NOMO-1 (cell line): ENCODE results near the gene FAM234B.
"Not testable (repeated sequence)": the region's sequence is repeated elsewhere in the genome, so short reads cannot be mapped to it uniquely, and the experiment has no call there.

ENCODE experiments used
- DNase-seq, 2 experiments: peaks; one replicate each; lab custom pipeline; 2025; ENCODE audit not compliant: unreplicated experiment in 2 of 2; lab: John Stamatoyannopoulos, UW

The FAM234B gene

DNA sequence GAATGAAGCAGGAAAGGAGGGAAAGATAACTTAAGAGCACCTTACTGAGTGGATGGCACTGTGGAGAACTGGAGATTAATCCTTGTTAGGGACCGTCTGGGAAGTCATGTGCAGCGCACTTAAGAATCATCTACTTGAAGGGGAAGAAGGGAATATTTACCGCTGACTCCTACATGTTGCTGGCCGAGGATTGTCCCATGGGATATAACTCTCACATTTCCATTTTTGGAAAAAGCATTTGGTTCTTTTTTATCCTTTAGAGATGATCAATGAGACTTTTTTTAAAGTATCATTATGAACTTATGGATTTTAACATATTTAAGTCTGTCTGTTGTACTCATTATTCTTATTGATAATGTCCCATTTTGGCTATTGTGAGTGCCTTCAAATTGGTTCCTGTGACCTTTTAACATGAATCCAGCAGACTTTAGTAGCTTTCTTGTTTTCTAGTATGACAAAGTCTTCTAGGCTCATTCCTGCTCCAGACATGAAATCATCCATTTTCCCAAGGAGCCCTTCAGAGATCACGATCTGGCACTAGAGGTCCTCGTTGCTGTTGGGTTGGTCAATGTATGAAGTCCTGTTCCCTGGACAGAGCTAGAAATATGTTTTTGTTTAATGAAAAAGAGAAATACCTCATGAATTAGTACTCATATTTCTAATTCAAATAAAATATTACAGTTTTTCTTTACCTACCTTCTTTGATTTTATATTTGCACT is 20.2 kb upstream of the FAM234B start:
- peak; percentile 17 to 53 for DNase-seq

DNA sequence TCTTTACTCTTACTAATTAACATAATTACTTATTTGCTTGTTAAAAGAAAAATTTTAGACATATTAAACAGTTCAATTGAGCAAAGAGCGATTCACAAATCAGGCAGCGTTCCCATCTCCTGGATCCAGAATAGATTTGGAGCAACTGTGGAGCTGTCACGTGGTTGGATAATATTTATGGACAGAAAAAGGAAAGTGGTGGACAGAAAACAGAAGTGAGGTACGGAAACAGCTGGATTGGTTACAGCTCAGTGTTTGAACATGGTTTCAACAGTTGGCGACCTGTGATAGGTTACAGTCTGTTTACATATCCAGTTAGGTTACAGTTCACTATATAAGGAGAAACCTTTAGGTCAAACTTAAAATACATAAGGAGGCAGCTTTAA is 19.7 kb upstream of the FAM234B start:
- DNase-seq: peak in 1 of 2 experiments; percentile 55

- no peak for DNase-seq
These were observed 17.9 kb upstream of the FAM234B start for GRCh38 chr12:13026286-13026685.

DNA sequence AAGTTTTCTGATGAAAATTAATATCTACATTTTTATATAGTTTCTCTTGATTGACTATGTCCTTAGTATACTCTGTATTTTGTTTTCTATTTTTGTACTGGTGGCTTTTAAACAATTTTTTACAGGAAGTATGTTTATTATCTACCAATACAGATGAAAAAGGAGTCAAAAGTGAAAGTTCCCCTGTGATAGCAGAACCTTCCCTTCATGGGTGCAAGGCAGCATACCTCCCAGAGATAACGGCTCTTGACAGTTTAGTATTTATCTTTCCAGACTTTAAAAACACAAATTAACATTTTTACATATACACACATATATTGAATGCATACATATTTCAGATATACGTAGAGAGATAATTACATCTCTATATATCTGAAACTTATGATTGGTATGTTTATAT is 17.1 kb upstream of the FAM234B start:
- no peak for DNase-seq

DNA sequence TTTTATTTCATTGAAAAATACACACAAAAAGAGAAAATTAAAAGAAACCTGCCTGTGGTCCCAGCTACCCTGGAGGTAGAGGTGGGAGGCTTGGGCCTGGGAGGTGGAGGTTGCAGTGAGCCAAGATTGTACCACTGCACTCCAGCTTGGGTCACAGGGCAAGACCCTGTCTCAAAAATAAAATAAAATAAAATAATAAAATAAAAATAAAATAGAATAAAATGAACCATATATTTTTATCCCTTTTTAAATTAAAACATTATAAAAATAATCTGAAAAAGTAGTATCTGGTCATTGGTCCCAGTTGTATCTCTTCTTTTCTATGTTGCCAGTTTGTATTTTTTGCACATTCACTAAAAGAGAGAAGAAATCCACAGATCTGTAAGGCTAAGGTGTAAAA is 16.7 kb upstream of the FAM234B start:
- DNase-seq: no peak

DNA sequence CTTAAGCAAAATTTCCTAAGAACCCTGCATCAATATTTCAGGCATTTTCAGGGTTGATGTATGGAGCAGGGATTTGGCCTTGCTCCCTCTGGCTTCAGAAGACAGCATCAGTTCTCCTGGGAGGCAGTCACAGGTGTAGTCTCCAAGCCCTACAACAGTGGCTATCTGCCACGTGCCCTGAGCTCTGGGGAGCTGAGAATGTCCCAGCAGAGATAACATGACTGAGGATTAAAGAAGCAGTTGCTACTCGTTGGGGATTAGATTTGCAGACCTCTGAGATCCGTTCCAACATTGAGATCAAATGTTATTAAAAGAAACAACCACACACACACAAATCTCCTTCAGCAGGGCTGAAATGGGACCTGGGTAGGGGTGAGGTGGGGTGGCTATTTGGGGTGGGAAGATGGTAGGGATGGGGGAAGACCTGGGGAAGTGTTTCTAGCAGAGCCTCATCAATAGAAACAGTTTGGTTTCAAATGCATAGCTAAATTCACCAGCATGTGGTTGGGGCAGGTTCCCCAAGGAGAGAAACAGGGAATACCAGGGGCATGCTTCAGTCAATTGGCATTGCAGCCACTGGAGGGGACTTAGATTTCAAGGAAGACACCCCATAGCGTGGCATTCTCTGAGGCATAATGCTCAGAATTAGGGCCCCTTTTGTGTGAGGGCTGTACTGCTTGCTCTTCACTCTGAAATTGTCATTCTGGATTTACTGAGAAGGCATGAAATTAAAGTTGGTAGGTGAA is 15.2 kb upstream of the FAM234B start:
- DNase-seq: no peak

DNA sequence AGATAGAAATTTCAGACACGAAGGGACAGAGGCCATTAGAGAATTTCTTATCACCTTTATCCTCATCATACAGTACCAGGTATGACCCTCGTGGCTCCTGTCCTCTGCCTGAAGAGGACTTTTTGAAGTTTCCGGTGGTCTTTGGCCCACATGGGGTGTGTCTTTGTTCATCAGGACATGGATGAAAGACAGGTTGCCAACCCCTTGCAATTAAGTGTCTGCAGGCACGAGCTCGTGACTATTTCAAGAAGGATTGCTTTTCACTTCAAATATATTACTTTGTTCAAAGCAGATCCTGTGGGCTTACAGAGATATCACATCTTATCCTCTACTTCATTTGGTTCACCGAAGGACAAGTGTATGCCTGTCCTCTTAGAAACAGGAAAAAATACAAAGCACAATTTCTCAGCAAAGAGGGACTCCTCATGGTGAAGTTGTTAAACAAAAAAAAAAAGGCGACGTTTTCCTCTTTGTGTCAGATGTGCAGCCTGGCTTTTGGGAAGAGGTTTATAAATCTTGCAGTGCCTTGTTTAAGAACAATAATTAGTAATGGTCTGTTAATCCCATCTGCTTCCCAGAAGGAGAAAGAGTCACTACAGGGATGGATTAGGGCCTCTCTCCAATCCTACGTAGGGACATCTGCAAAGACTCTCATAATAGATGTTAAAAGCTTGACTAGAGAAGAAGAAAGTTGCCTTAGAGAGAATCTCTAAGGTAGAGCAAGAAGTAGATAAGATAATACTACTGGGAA is 13.5 kb upstream of the FAM234B start:
- no peak for DNase-seq

DNA sequence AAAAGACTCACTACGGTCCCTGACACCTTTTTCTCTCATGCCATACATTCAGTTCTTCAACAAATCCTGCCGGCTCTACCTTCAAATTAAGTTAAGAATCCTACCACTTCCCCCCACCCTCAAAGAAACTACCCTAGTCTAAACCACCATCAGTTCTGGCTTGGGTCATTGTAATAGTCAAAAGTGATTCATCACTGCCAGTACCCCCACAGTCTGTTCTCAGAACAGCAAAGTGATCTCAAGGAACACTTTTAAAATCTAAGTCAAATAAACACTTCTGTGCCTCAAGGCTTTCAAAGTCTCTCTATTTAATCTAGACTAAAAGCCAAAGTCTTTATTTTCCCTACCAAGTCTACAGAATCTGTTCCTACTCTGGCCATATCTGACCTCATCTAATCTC is 12.0 kb upstream of the FAM234B start:
- no peak for DNase-seq

DNA sequence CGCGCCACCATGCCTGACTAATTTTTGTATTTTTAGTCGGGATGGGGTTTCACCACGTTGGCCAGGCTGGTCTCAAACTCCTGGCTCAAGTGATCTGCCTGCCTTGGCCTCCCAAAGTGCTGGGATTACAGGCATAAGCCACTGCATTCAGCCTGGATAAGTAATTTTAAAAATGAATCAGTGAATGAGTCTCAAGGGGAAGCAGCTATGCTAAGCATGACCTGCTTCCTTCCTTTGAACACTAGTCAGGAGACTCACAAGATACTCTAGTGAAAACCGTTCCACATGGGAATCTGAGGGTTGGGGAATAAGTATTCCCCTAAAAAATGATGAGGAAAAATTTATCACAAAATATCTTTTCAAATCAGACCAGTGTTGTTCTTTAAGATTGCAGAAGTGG is 10.7 kb upstream of the FAM234B start:
- no peak for DNase-seq

- not testable (repeated sequence) for DNase-seq
These were observed 8.8 kb upstream of the FAM234B start for GRCh38 chr12:13035335-13035734.

DNA sequence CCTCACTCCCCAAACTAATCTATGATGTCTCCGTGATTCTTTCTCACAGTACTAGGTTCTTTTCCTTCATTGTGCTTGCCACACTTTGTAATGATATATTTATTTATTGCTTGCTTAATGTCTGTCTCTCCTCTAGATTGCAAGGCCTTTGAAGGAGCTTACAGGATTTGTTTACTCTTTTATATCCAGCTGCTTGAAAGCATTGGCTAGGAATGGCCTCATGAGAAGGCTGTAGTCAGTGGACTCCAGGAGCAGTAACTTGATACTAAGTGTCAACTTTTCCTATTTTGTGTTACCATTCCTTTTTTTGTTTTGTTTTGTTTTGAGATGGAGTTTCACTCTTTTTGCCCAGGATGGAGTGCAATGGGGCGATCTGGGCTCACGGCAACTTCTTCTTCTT is 7.3 kb upstream of the FAM234B start:
- DNase-seq: no peak

DNA sequence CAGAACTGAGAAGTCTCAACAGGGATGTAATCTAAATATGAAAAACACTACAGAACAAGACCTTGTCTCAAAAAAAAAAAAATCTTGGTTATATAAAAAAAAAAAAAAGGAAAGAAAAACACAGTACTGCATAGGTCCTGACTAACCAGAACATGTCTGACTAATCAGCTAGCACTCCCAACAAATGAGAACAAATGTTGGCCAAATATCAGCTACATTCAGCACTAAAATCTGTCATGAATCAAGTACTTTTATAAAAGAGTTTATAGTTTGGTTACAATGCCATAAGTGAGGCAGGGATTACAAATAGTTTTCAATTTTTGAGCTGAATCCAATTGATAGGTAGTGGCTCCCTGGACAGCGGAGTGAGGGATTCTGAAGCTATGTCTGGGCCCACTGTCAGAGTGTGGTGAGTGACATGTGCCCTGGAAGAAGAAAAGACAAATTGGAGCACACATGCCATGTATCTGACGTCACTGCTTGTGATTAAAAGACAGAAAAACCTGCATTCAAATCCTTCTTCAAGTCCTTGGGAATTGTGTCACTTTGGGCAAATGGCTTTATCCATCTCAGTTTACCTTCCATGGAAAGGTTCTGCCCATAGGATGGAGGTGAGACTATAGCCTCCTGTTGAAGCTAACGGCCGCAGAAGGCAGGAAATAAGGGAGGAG is 5.6 kb upstream of the FAM234B start:
- DNase-seq: no peak

DNA sequence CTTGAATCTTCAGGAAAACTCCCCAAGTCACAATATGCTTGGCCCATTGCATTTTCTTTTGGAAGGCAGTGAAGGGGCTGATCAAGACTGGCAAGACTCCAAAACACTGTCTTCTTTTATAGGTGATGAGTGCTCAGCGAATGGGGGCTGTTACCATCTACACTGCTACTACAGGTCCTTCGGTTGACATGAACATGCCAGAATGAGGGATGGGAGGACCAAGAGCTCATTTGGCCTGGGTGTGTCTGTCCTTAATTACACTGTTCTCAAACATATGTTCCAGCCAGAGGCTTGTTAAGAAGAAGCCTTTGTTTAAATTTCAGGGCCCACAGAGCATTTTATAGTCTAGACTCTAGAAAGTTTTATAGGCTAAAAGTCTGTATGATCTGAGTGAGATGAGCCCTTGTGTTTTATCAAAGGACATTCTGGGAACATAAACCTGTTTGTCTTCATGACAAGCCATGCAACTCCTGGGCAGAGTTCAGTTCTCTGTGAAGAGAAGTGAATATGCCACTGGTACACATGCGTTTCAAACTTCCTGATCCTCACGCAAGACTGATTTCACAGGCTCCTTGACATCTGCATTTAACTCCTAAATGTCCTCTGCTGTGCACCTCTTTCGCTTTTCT is 4.7 kb upstream of the FAM234B start:
- no peak for DNase-seq

GRCh38 chr12:13041224-13041623 is 3.0 kb upstream of the FAM234B start:
- no peak for DNase-seq

GRCh38 chr12:13042666-13043230 is 1.4 kb upstream of the FAM234B start:
- DNase-seq: no peak

DNA sequence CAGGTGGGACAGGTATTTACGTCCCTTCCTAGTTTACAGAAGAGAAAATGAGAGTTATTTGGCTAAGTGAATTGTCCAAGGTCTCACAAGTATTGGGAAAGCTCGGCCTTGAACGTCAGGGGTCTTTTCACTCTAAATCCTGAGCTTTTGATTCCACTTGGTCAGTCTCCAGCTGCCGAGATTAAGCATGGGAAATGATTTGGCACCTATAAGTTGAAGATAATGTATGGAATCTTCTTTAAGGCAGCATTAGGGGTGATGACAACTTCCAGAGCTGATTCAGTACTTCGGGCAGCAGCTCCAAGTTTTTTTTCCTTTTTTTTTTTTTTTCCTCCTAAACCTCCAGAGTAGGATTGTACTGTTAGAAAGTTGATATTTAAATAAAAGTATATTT is 722 bp downstream of the FAM234B start:
- DNase-seq: no peak

- DNase-seq: no peak
These were observed 1.6 kb downstream of the FAM234B start for GRCh38 chr12:13045816-13046215.

DNA sequence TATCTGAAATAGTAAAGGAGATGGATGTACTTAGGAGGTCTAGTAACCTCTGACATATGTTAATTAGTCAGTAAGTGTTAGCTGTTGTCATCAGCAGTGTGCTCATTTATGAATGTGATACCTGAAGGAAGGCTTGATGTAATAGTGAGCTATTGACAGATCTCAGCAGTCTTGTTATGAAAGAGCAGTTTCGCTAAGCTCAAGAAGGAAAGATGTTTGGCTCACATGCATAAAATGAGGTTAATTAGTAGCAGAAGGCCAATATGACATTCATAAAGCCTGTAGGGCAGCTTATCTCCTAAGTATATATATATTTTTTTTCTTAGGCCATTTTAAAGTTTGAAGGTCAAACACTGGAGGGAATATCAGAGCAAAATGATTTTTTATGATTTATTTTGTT is 2.8 kb downstream of the FAM234B start:
- no peak for DNase-seq

DNA sequence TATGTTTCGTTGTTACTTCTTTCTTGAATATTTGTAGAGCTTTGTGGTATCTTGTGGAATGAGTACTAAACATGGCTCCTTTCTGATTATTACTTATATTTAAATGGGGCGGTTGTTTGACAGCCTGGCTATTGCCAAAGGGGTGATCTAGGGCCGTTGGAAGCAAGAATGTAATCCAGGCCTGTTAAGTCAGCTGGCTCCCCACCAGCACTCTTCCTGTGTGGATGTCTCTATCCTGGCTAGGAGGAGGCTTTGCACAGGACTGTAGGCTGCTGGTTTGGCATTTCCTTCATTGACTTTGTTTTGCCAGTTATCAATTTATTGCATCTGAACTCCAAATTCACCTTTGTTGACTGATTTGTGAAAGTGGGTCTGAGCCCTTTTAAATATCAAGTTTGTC is 5.6 kb downstream of the FAM234B start:
- no peak for DNase-seq

DNA sequence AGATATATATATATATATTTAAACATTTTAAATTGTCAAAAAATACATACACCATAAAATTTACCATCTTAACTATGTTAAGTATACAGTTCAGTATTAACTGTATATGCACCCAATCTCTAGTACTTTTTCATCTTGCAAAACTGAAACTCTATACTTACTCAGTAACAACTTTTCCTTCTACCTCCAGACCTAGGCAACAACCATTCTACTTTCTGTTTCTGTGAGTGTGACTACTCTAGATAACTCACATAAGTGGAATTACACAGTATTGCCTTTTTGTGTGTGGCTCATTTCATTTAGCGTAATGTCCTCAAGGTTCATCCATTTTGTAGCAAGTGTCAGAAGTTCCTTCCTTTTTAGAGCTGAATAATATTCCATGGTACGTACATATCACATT is 8.2 kb downstream of the FAM234B start:
- DNase-seq: no peak
